Activated naive CD8-positive, alpha-beta T cell treated with anti-CD3 and anti-CD28 coated beads for 36 hours (primary cell): ENCODE measurements around the gene ISY1. TPM values are rescaled to one million over a fixed set of nuclear protein-coding genes. Genes with fewer than 3 reads are reported as not detected.
A peak's percentile ranks its signal among the peaks of the same experiment; 100 is the strongest.
"Not testable (repeated sequence)": the region's sequence is repeated elsewhere in the genome, so short reads cannot be mapped to it uniquely, and the experiment has no call there.

Source experiments
- DNase-seq: peaks from one replicate; pipeline ENCODE4 v3.0.0; 2021
- H3K27ac Mint-ChIP-seq: one replicate; pipeline ENCODE4 v1.8.0; 2022; ENCODE audit warnings: mild to moderate bottlenecking, moderate library complexity, mixed read lengths
- H3K27me3 Mint-ChIP-seq: one replicate; pipeline ENCODE4 v1.8.0; 2022; ENCODE audit warnings: mild to moderate bottlenecking, mixed read lengths
- H3K36me3 Mint-ChIP-seq: one replicate; pipeline ENCODE4 v1.8.0; 2021; ENCODE audit warnings: mild to moderate bottlenecking, mixed read lengths
- H3K4me1 Mint-ChIP-seq: one replicate; pipeline ENCODE4 v1.8.0; 2021; ENCODE audit warnings: mixed read lengths
- H3K4me3 Mint-ChIP-seq: one replicate; pipeline ENCODE4 v1.8.0; 2022; ENCODE audit warnings: mild to moderate bottlenecking, moderate library complexity, mixed read lengths
- H3K9me3 Mint-ChIP-seq: one replicate; pipeline ENCODE4 v1.8.0; 2022; ENCODE audit warnings: mixed read lengths
- total RNA-seq, 2 experiments: library from RNA; stranded (reverse); gene quantifications; one replicate each; pipeline ENCODE4 v1.2.3, GENCODE V29; 2021

The ISY1 gene
- total RNA-seq, result 10 to 100 TPM; 77.7 to 80.1 TPM

- peaks cover 23% of the 10 kb centered on the region for H3K36me3 Mint-ChIP-seq
- H3K4me1 Mint-ChIP-seq, result peaks cover 30% of the 10 kb centered on the region
- H3K4me3 Mint-ChIP-seq, result peak within 1 kb of the TSS; percentile 89
- peak; percentile 91 for DNase-seq
- H3K9me3 Mint-ChIP-seq, result no peaks in the 10 kb centered on the region
- H3K27me3 Mint-ChIP-seq, result no peaks in the 10 kb centered on the region
- peak within 1 kb of the TSS; percentile 99 for H3K27ac Mint-ChIP-seq
These were observed at the start of gene ISY1 for GRCh38 chr3:129160891-129161859. Gene ISY1, minus strand, starts transcription at chr3:129161063. Its CDS starts 88 bp downstream, at chr3:129160975.

- Mint-ChIP-seq H3K27ac (no peak overlapping the region), H3K27me3 (no peaks in the 10 kb centered on the region), H3K4me1 (no peaks in the 10 kb centered on the region), H3K9me3 (no peaks in the 10 kb centered on the region), H3K36me3 (no peaks in the 10 kb centered on the region), H3K4me3 (no peak overlapping the region)
- DNase-seq, result no peak
These were observed 46.6 kb upstream of the ISY1 start for GRCh38 chr3:129207479-129207878.

- H3K27me3 Mint-ChIP-seq, result no peaks in the 10 kb centered on the region
- no peaks in the 10 kb centered on the region for H3K36me3 Mint-ChIP-seq
- H3K27ac Mint-ChIP-seq, result no peak overlapping the region
- DNase-seq, result no peak
- H3K4me3 Mint-ChIP-seq, result no peak overlapping the region
- no peaks in the 10 kb centered on the region for H3K4me1 Mint-ChIP-seq
- H3K9me3 Mint-ChIP-seq, result no peaks in the 10 kb centered on the region
These were observed 44.4 kb upstream of the ISY1 start for GRCh38 chr3:129205109-129205832.

GRCh38 chr3:129204473-129204872 lies 43.6 kb upstream of the ISY1 start:
- Mint-ChIP-seq H3K4me1 (no peaks in the 10 kb centered on the region), H3K9me3 (no peaks in the 10 kb centered on the region), H3K36me3 (no peaks in the 10 kb centered on the region), H3K27me3 (no peaks in the 10 kb centered on the region), H3K4me3 (no peak overlapping the region), H3K27ac (no peak overlapping the region)
- no peak for DNase-seq

GRCh38 chr3:129199366-129199765 lies 38.5 kb upstream of the ISY1 start:
- Mint-ChIP-seq H3K27ac (no peak overlapping the region), H3K4me1 (peaks cover 7% of the 10 kb centered on the region), H3K4me3 (no peak overlapping the region), H3K9me3 (no peaks in the 10 kb centered on the region), H3K27me3 (no peaks in the 10 kb centered on the region), H3K36me3 (no peaks in the 10 kb centered on the region)
- DNase-seq, result no peak

GRCh38 chr3:129197321-129197720 lies 36.5 kb upstream of the ISY1 start:
- Mint-ChIP-seq H3K36me3 (no peaks in the 10 kb centered on the region), H3K4me3 (no peak overlapping the region), H3K9me3 (no peaks in the 10 kb centered on the region), H3K27ac (no peak overlapping the region), H3K27me3 (no peaks in the 10 kb centered on the region), H3K4me1 (peaks cover 7% of the 10 kb centered on the region)
- DNase-seq, result no peak

GRCh38 chr3:129196601-129197000 lies 35.7 kb upstream of the ISY1 start:
- Mint-ChIP-seq H3K36me3 (no peaks in the 10 kb centered on the region), H3K4me1 (peaks cover 7% of the 10 kb centered on the region), H3K9me3 (no peaks in the 10 kb centered on the region), H3K27ac (no peak overlapping the region), H3K27me3 (no peaks in the 10 kb centered on the region), H3K4me3 (no peak overlapping the region)
- DNase-seq, result no peak

- Mint-ChIP-seq H3K36me3 (no peaks in the 10 kb centered on the region), H3K27ac (peak overlapping the region; percentile 8)
These were observed 34.9 kb upstream of the ISY1 start for GRCh38 chr3:129195731-129196256.

DNA sequence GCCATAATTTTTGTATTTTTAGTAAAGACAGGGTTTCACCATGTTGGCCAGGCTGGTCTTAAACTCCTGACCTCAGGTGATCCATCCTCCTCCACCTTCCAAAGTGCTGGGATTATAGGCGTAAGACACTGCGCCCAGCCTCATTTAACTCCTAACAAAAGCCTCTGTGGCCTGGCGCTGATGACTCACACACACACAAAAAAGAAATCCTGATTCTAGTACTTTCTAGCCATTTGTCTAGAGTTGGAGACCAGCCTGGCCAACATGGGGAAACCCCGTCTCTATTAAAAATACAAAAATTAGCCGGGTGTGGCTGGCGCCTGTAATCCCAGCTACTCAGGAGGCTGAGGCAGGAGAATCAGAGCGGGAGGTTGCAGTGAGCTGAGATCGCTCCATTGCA lies 28.9 kb upstream of the ISY1 start:
- H3K27me3 Mint-ChIP-seq, H3K27ac Mint-ChIP-seq, H3K9me3 Mint-ChIP-seq, DNase-seq, H3K4me3 Mint-ChIP-seq, H3K36me3 Mint-ChIP-seq: not testable (repeated sequence)
- peaks cover 16% of the 10 kb centered on the region for H3K4me1 Mint-ChIP-seq

More at GRCh38 chr3:129195731-129196256, 34.9 kb upstream of the ISY1 start:
- DNase-seq, result no peak
- Mint-ChIP-seq H3K9me3 (no peaks in the 10 kb centered on the region), H3K27me3 (no peaks in the 10 kb centered on the region), H3K4me1 (peaks cover 7% of the 10 kb centered on the region), H3K4me3 (no peak overlapping the region)

DNA sequence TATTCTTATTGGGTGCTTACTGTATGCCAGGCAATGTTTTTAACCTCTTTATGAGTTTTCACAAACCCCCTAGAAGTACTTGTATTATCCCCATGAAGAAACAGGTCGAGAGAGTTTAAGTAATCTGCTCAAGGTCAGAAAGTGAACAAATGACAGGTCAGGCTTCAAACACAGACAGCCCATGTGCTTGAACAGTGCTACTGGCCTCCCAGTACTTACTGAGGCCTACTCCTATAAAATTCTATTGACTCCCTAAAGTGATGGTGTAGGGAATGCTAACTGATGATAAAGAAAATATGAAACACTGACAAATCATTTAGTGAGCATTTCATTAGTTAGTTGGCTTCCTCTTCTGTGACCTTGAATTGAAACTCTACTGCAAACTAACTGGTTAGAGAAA lies 27.0 kb upstream of the ISY1 start:
- peaks cover 19% of the 10 kb centered on the region for H3K4me1 Mint-ChIP-seq
- H3K27me3 Mint-ChIP-seq, result no peaks in the 10 kb centered on the region
- no peak overlapping the region for H3K27ac Mint-ChIP-seq
- DNase-seq, result no peak
- H3K36me3 Mint-ChIP-seq, result peaks cover 9% of the 10 kb centered on the region
- no peaks in the 10 kb centered on the region for H3K9me3 Mint-ChIP-seq
- H3K4me3 Mint-ChIP-seq, result no peak overlapping the region

DNA sequence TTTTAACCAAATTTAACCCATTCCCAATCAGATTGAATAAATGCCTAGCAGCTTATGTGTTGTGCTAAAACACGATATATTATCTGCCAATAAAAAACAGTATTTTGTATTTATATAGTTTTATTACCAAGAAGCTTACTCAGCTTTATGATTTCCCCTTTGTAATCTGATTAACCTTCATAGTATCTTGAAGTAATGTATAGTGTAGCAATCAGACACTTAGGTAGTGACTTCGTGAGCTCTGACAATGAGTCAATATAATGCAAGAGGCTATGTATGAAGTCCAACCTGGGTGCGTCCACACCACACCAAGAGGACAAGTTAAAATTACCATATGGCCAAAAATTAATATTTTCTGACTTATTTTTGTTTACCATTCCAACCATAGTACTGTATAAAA lies 24.9 kb upstream of the ISY1 start:
- peak overlapping the region; percentile 97 for H3K4me3 Mint-ChIP-seq
- peaks cover 29% of the 10 kb centered on the region for H3K36me3 Mint-ChIP-seq
- H3K9me3 Mint-ChIP-seq, result no peaks in the 10 kb centered on the region
- DNase-seq, result no peak
- H3K27me3 Mint-ChIP-seq, result peaks cover 3% of the 10 kb centered on the region
- no peak overlapping the region for H3K27ac Mint-ChIP-seq
- peaks cover 27% of the 10 kb centered on the region for H3K4me1 Mint-ChIP-seq

DNA sequence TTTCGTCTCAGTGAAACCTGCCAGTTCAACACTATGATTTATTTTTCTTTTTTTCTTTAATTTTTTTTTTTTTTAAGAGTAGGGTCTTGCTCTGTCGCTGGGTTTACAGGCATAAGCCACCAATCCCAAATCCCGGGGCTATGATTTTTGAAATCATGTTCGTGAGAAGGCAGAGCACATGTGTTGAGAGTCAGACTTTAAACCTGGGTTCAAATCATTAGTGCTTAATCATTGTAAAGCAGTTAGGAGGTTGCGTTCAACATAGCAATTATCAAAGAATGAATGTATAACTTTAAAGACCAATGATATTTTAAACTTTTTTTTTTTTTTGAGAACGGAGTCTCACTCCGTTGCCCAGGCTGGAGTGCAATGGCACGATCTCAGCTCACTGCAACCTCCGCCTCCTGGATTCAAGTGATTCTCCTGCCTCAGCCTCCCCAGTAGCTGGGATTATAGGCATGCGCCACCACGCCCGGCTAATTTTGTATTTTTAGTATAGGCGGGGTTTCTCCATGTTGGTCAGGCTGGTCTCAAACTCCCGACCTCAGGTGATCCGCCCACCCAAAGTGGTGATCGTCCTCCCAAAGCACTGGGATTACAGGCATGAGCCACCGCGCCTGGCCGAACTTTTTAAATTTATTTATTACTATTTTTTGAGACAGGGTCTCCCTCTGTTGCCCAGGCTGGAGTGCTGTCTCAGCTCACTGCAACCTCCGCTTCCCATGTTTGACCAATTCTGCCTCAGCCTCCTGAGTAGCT lies 24.1 kb upstream of the ISY1 start:
- H3K9me3 Mint-ChIP-seq, H3K27me3 Mint-ChIP-seq, DNase-seq: not testable (repeated sequence)
- H3K4me1 Mint-ChIP-seq, result peaks cover 34% of the 10 kb centered on the region
- peak overlapping the region; percentile 97 for H3K4me3 Mint-ChIP-seq
- H3K27ac Mint-ChIP-seq, result peak overlapping the region; percentile 100
- H3K36me3 Mint-ChIP-seq, result peaks cover 36% of the 10 kb centered on the region

DNA sequence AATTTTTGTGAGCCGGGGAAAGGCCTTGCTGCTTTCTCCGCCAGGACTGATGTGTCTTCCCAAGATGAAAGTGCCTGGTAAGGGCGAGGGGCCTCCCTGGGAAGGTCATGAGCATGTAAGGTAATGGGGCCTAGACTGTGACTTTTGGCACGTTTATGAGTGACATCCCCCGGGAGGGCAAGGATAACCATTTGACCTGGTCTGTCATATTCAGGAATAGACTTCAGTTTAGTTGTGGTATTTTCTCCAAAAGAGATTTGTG lies 23.5 kb upstream of the ISY1 start:
- Mint-ChIP-seq H3K27ac (peak overlapping the region; percentile 100), H3K4me1 (peaks cover 37% of the 10 kb centered on the region), H3K9me3 (no peaks in the 10 kb centered on the region), H3K4me3 (peak overlapping the region; percentile 97), H3K36me3 (peaks cover 41% of the 10 kb centered on the region), H3K27me3 (peaks cover 3% of the 10 kb centered on the region)
- DNase-seq, result no peak

DNA sequence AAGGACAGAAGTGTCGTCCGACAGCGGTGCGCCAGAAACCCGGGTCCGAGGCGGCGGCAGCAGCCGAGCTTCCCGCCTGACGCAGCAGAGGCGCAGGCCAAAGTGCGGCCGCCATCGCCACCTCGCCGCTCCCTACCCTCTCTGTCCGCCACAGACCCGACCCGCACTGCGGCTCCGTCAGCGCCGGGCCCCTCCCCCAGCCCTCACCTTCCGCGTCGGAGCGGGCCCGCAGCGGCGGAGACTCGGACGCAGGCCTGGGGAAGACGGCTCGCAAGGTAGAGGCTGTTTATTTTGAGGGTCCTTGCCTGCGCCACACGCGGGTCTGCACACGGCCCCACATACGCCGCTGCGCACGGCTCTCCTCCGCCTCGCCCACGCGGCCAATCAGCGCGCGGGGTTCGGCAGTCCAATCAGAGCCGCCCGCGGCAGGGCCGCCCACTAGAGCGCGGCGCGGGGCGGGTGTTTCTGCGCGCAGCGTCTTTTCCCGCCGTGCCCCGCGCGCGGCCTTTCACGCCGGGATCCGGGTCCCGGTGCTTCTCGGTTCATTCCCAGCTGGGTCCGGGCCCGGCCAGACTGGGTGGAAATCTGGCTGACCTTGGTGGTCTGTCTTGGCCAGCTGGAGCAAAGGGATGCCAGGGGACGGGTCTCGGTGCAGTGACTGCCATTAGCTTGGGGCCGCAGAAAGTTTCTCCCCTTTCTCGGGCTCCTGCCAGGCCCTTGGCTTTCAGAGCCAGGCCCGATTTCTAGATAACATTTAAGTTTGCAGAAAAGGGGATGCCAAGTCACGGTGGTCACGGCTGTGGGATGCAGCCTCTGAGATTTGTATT lies 22.9 kb upstream of the ISY1 start, which contains the start of gene CNBP:
TSS of gene CNBP (minus strand) at position 328 of the 827 bp plus-strand sequence. CDS start 12,139 bp downstream, outside the sequence.
- peaks cover 42% of the 10 kb centered on the region for H3K4me1 Mint-ChIP-seq
- peak within 1 kb of the TSS; percentile 100 for H3K27ac Mint-ChIP-seq
- peaks cover 46% of the 10 kb centered on the region for H3K36me3 Mint-ChIP-seq
- no peaks in the 10 kb centered on the region for H3K9me3 Mint-ChIP-seq
- peak; percentile 97 for DNase-seq
- H3K4me3 Mint-ChIP-seq, result peak within 1 kb of the TSS; percentile 97
- peaks cover 3% of the 10 kb centered on the region for H3K27me3 Mint-ChIP-seq
